Measurements from ENCODE around the gene INPP4A. TPM values are rescaled to one million over a fixed set of nuclear protein-coding genes. Genes with fewer than 3 reads are reported as not detected.

Gene INPP4A
- total and polyA plus RNA-seq, 2 of the 13 experiments (the other 11 are each of a cell fraction or from before 2014, with no cell fraction given): 10.1 to 10.9 TPM

- TF ChIP-seq TFAP4 (IDR thresholded peaks at IDR 0.05; ENCODE audit: borderline replicate concordance, low read depth) (peak; percentile 36; the same call in 1 of the 2 replicates), ZNF574 (CRISPR knock-in tag; IDR thresholded peaks at IDR 0.05) (peak; percentile 96), FOSL2 (CRISPR knock-in tag; IDR thresholded peaks at IDR 0.05) (peak; percentile 72), ZNF263 (CRISPR knock-in tag; IDR thresholded peaks at IDR 0.05) (no peak), U2AF2 (IDR thresholded peaks at IDR 0.05; ENCODE audit: low read depth, low read length) (no peak), ZNF510 (CRISPR knock-in tag; IDR thresholded peaks at IDR 0.05; ENCODE audit: low read depth) (no peak), ZNF737 (CRISPR knock-in tag; IDR thresholded peaks at IDR 0.05; ENCODE audit: borderline replicate concordance) (peak; percentile 51; the same call in 1 of the 2 replicates), ZNF136 (CRISPR knock-in tag; IDR thresholded peaks at IDR 0.05; ENCODE audit: low read depth) (peak; percentile 88), SALL2 (CRISPR knock-in tag; IDR thresholded peaks at IDR 0.05) (peak; percentile 89), HINFP (CRISPR knock-in tag; IDR thresholded peaks at IDR 0.05; ENCODE audit: low read depth) (peak; percentile 99), ZNF318 (CRISPR knock-in tag; IDR thresholded peaks at IDR 0.05) (no peak), ZNF34 (CRISPR knock-in tag; IDR thresholded peaks at IDR 0.05; ENCODE audit: borderline replicate concordance) (peak; percentile 63; the same call in 1 of the 2 replicates), ZNF776 (CRISPR knock-in tag; IDR thresholded peaks at IDR 0.05) (peak; percentile 95), DNMT1 (CRISPR knock-in tag; IDR thresholded peaks at IDR 0.05) (peak; percentile 44; the same call in 1 of the 2 replicates)
Observed at GRCh38 chr2:98608116-98608961, 163.7 kb downstream of the INPP4A start, which contains the start of the genes COA5 and UNC50 (continued).
